Stomach (tissue), 4 donors: Measurements from ENCODE around the gene AMIGO3.

Experiments
- POLR2A ChIP-seq, 4 donors: fragments of 450-650 bp; IDR thresholded peaks; one replicate each; pipeline ENCODE4 v1.6.1; 2016; ENCODE audit warnings: antibody characterized with exemption in 4 of 4, control low read depth in 2 of 4, mild to moderate bottlenecking in 1 of 4, moderate library complexity in 1 of 4
- POLR2AphosphoS5 ChIP-seq, 3 donors: sonication (generic); formaldehyde crosslinking; IDR thresholded peaks; one replicate each; pipeline ENCODE4 v1.6.1; 2016; ENCODE audit warnings: antibody characterized with exemption in 3 of 3
- TF ChIP-seq, protein P1 (sequence below), 7 experiments: fragments of 450-650 bp in 4 of 7; fragments of 200-600 bp in 3 of 7; sonication (generic) in 3 of 7; IDR thresholded peaks; one replicate each; pipeline ENCODE4 v1.5.1; 2016 to 2019; ENCODE audit warnings: antibody characterized with exemption in 7 of 7, control low read depth in 2 of 7, mild to moderate bottlenecking in 1 of 7

DNA sequence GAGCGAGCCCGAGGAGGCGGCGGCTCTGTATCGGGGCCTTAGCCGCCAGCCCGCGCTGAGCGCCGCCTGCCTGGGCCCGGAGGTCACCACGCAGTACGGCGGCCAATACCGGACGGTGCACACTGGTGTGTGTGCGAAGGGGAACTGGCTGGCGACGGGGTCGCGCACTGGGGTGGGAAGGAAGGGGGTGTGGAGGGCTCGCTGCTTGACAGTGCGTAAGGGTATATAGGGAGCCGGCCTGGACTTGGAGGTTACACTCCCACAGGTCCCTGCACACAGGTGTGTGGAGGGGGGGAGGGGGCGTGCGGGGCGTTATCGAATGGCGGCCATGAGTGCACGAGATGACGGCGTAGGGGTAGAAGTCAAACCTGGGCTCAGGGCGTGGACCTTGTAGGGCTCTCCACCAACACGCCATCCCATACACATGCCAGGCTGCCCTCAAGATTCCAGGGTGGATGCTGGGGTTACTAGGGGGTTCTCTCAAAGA, 44.9 kb downstream of the AMIGO3 start:
- no peak for TF ChIP-seq POLR2A (IDR thresholded peaks at IDR 0.05)
- TF ChIP-seq, protein P1, sequence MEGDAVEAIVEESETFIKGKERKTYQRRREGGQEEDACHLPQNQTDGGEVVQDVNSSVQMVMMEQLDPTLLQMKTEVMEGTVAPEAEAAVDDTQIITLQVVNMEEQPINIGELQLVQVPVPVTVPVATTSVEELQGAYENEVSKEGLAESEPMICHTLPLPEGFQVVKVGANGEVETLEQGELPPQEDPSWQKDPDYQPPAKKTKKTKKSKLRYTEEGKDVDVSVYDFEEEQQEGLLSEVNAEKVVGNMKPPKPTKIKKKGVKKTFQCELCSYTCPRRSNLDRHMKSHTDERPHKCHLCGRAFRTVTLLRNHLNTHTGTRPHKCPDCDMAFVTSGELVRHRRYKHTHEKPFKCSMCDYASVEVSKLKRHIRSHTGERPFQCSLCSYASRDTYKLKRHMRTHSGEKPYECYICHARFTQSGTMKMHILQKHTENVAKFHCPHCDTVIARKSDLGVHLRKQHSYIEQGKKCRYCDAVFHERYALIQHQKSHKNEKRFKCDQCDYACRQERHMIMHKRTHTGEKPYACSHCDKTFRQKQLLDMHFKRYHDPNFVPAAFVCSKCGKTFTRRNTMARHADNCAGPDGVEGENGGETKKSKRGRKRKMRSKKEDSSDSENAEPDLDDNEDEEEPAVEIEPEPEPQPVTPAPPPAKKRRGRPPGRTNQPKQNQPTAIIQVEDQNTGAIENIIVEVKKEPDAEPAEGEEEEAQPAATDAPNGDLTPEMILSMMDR (IDR thresholded peaks at IDR 0.05) = no peak
- no peak for TF ChIP-seq POLR2AphosphoS5 (IDR thresholded peaks at IDR 0.05)
